HG02623 (cell line): ENCODE results near the gene NT5C3B.
A peak's percentile ranks its signal among the peaks of the same experiment; 100 is the strongest.
"Not testable (repeated sequence)": the region's sequence is repeated elsewhere in the genome, so short reads cannot be mapped to it uniquely, and the experiment has no call there.

ENCODE experiments used
- ATAC-seq: cut with Tn5 transposase; IDR thresholded peaks from one replicate; pipeline ENCODE4 v1.9.1; 2021; ENCODE audit warnings: moderate library complexity; ENCODE audit not compliant: unreplicated experiment

Gene NT5C3B

DNA sequence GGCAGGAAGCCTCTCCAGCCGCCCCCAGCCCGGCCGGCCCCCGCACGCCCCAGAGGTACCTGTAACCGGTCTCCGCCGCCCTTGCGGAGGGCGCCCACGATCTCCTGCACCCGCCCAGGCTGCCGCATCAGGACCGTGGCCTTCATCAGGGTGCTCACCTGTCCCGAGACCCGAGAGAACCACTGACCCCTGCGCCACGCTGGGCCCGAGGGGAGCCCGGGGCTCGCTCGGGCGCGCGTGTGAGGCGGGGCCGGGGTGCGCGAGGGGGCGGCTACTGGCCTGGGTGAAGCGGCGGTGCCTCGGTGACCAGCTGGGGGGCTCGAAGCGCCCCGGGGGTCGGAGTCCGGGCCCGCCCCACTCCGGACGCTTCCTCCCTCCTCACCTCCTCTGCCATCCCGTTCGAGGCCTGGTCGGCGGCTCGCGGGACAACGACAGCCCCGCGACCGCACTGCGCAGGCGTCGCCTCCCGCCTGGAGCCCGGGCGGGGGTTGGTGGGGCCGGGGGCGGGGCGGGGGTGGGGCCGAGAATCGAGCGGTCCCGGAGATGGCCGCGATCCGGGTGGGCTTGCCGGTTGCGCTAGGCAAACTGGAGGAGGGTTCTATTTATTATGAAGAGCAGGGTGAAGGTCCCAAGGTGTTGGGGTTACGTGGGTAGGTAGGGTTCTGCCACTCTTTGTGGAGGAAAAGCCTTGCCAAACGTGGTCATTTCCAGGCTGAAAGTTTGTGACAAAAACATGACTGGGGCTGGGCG is at the start of gene NT5C3B:
NT5C3B (minus strand) TSS at position 433 of the 750 bp plus-strand sequence; CDS start at position 394, 39 bp downstream.
- ATAC-seq, result no peak

GRCh38 chr17:41885733-41886132 is 49.7 kb upstream of the NT5C3B start:
- no peak for ATAC-seq

DNA sequence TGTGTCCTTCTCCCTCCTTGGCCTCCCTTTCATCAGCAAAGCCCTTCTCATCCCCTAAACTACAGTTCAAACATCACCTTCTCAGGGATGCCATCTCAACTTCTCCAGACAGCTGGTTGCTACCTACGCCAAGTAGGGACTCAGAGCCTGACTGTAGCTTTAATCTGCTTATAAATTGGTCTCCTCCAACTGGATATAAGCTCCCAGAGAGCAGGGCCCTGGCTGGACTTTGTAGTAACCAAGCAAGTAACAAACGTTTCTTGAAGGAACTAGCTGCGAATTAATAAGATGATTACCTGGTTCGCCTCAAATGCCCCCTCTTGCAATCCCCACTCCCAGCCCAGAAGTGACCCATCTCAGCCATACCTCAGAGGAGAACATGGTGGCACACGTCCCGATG is 46.7 kb upstream of the NT5C3B start:
- ATAC-seq, result no peak

- no peak for ATAC-seq
These were observed 44.1 kb upstream of the NT5C3B start for GRCh38 chr17:41880130-41880529.

GRCh38 chr17:41874293-41874670 is 38.2 kb upstream of the NT5C3B start:
- ATAC-seq, result not testable (repeated sequence)

GRCh38 chr17:41873559-41874292 is 37.7 kb upstream of the NT5C3B start:
- no peak for ATAC-seq

DNA sequence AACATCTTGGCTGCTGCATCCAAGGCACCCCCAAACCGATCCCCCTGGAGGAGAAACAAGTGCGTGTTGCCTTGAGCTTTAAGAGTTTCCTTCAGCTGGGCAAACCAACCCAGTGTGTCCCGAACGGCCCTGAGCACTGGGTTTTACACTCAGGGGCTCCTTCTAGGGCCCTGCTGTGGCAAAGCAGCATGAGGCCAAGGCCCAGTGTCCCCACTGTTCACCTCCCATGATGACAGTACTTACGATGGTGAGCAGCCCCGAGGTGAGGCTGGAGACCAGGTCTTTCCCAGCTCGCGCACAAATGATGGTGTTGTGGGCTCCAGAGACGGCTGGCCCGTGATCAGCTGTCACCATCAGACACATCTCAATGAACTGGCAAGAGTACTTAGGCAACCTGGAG is 35.8 kb upstream of the NT5C3B start:
- no peak for ATAC-seq

- no peak for ATAC-seq
These were observed 34.6 kb upstream of the NT5C3B start for GRCh38 chr17:41870627-41871026.

- no peak for ATAC-seq
These were observed 34.1 kb upstream of the NT5C3B start for GRCh38 chr17:41870097-41870496.

DNA sequence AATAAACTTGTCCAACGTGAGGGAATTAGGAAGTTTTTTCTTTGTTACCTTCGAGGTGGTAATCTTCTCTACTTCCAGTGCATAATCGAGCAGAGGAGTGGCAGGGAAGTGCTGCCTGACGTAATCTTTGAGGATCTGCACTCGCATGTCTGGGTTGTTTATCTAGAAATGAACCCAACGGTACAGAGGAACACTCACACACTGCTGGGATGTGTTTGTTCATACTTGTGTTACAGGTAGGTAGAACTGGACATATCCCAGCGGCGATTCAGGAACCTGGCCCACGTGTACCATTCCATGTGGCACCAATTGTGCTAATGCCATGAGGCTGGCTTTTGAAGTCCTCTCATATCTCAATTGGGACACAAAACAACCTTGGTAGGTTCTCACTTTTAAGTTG is 33.4 kb upstream of the NT5C3B start:
- ATAC-seq, result no peak

GRCh38 chr17:41868568-41868967 is 32.5 kb upstream of the NT5C3B start:
- no peak for ATAC-seq

DNA sequence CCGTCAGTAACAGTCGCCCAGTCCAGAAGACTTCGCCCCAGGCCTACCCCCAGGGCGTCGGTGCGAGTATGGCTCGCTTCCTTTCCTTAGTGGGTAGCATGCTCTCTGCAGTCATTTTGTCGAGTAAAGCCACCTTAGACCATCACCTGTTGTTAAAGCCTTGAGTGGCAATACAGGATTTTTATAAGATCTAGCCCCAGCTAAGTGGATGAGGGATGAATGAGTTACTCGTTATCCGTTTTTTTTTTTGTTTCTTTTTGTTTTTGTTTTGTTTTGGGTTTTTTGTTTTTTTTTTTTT is 29.5 kb upstream of the NT5C3B start:
- no peak for ATAC-seq

- peak; percentile 77 for ATAC-seq
These were observed 29.0 kb upstream of the NT5C3B start, which contains the start of gene KLHL11 for GRCh38 chr17:41864836-41865595. Gene KLHL11, minus strand, starts transcription at chr17:41865423. Its CDS starts 53 bp downstream, at chr17:41865370.

DNA sequence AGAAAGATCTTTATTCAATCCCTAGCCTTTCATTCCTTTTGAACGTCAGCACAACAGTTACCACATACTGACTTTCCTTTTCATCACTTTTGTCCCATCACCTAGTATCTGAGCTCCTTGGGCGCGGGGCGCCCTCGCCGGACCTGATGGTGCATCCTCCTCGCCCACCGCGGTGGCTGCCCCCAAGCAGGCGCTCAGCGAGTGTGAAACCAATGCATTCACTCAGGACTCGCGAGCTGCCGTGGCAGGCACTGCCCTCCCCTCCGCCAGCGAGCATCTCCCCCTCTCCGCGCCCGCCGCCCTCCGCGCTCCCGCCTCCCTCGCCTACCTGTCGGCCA is 28.4 kb upstream of the NT5C3B start:
- peak; percentile 14 for ATAC-seq

DNA sequence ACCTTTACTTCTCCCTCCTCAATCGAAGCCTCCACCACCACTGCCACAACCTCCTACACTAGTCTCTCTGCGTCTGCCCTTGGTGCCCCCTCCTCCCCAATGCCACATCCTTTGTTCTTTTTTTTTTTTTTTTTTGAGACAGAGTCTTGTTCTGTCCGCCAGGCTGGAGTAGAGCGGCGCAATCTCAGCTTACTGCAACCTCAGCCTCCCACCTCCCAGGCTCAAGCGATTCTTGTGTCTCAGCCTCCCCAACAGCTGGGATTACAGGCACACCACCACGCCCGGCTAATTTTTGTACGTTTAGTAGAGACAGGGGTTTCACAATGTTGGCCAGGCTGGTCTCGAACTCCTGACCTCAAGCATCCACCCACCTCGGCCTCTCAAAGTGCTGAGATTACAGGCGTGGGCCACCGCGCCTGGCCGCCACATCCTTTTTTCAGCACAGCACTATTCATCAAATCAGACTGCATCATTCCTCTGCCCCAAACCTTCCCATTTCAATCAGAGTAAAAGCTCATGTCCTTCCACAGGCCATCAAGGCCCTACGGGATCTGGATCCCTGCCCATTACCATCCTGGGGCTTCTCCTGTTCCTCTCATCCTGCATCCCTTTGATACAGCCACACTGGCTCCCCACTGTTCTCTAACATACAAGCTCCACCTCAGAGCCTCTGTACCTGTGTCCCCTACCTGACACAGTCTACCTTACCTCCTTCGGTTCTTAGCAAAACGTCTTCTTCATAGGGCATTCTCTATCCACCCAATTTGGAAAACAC is 27.2 kb upstream of the NT5C3B start:
- ATAC-seq, result no peak

GRCh38 chr17:41860254-41860931 is 24.4 kb upstream of the NT5C3B start:
- ATAC-seq, result no peak

DNA sequence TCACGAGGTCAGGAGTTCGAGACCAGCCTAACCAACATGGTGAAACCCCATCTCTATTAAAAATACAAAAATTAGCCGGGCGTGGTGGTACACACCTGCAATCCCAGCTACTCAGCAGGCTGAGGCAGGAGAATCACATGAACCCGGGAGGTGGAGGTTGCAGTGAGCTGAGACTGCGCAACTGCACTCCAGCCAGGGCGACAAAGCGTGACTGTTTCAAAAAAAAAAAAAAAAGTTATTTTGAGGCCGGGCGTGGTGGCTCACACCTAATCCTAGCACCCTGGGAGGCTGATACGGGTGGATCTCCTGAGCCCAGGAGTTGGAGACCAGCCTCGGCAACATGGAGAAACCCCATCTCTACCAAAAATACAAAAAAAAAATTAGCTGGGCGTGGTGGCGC is 15.3 kb upstream of the NT5C3B start:
- not testable (repeated sequence) for ATAC-seq

DNA sequence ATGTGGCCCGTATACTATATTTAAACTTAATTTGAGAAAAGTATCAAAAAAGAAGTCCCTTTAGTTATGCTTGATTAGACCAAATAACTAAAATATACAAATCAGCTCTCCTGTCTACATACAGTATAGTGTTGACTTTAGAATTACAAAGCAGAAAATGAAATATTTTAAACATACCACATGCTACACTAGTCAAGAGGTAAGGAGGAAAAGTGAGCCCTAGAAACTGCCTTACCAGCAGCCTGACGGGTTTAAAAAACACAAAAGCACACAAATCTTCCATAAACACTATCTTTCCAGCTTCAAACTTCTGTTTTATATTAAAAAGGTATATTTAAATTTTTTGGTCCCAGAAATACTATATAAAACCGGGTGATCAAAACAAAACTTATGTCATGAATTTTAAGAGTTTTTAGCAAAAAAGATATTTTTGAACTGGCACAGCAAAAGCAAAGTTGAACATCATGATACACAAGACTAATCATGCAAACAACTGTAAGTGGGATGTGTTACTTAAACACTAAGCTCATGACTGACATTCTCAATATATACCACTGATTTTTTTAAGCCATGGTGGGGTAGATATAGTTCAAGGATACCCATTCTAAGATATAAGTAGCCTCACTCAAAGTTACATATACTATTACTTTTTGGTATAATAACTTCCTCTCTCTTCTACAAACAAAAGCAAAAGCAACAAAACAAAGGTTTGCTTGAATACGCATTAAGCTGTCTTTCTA is 13.4 kb upstream of the NT5C3B start:
- ATAC-seq, result no peak

GRCh38 chr17:41848788-41849187 is 12.8 kb upstream of the NT5C3B start:
- ATAC-seq, result no peak

- no peak for ATAC-seq
These were observed 8.9 kb upstream of the NT5C3B start for GRCh38 chr17:41844971-41845370.
